Lower lobe of right lung (tissue), 2 donors: ENCODE measurements around the gene ZBTB46. TPM values are rescaled to one million over a fixed set of nuclear protein-coding genes. Genes with fewer than 3 reads are reported as not detected.
A peak's percentile ranks its signal among the peaks of the same experiment; 100 is the strongest.

ENCODE experiments used
- ATAC-seq, 2 donors: fragments of 200-7000 bp; cut with Tn5 transposase; one replicate each; pipeline ENCODE4 v1.9.1; 2020 to 2022; ENCODE audit warnings: mild to moderate bottlenecking in 2 of 2, moderate library complexity in 2 of 2
- DNase-seq: peaks from one replicate; pipeline ENCODE4 v3.0.0-alpha.2; 2020
- H3K27ac ChIP-seq: fragments of 200-600 bp; one replicate; pipeline ENCODE4 v1.8.0; 2022
- H3K27me3 ChIP-seq: fragments of 200-600 bp; one replicate; pipeline ENCODE4 v1.8.0; 2022; ENCODE audit warnings: low read depth
- H3K36me3 ChIP-seq: fragments of 200-600 bp; one replicate; pipeline ENCODE4 v1.8.0; 2022; ENCODE audit warnings: mild to moderate bottlenecking
- H3K4me1 ChIP-seq: fragments of 200-600 bp; one replicate; pipeline ENCODE4 v1.8.0; 2022
- H3K4me3 ChIP-seq: fragments of 200-600 bp; one replicate; pipeline ENCODE4 v1.8.0; 2022; ENCODE audit warnings: mild to moderate bottlenecking
- H3K9me3 ChIP-seq: fragments of 200-600 bp; one replicate; pipeline ENCODE4 v1.8.0; 2022
- intact Hi-C: fragments of 100-400 bp; cut with DNase I; formaldehyde crosslinking; loops from one replicate; pipeline ENCODE4 v1.11.0; 2022
- total RNA-seq: library from RNA; stranded (reverse); fragmentation: NEBNext Ultra II Directional; extraction: Animal tissue kit (Norgen Biotek cat#: 25700); gene quantifications from one replicate; pipeline ENCODE4 v1.2.1, GENCODE V29; 2021
- TF ChIP-seq, protein P1 (sequence below): fragments of 200-600 bp; IDR thresholded peaks from one replicate; pipeline ENCODE4 v1.8.0; 2022; ENCODE audit warnings: antibody characterized with exemption, mild to moderate bottlenecking
- donor health status: DM: no; HTN: yes; CAD: no; lungs with severe emphysema.

ZBTB46 gene
- total RNA-seq, 1 donor from 2014 or later, result 9.9 TPM

DNA sequence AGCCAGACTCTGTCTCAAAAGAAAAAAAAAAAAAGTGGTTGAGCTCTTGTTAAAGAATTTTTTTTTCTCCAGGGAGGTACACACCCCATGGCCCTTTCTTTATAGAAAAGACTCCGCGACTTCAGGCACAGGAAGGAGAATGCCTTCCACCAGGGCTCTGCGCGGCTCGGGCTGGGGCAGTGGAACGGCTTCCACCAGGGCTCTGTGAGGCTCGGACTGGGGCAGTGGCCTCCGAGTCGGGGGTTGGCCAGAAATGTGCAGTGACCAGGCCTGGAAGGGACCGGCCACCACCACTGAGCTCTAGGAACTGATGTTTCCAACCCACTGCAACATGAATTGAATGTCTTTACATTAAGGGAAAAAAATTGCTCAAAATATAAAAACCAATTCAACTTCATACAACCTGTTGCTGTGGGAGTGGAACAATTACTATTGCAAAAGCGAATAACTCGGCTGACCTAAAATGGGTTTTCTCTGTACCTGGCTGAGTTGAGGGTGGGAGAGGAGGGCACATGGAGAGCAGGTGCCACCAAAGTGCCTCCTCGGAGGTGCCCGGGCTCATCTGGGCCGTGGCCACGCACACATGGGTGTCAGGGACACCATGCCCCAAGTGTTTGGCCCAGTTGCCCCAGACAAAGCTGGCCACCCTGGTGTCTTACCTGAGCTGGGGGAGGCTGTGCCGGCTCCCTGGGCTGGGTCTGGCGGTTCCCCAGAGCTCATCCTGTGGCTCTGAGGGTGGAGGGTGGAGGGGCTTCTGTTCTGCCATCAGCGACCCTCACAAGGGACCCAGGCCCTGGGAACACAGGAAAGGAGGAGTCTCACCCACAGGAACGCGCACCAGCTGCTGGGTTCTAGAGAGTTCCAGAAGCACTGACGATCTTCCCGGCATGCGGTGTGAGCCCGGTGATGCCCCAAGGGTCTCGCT is 62.2 kb downstream of the ZBTB46 start:
- TF ChIP-seq, protein P1, sequence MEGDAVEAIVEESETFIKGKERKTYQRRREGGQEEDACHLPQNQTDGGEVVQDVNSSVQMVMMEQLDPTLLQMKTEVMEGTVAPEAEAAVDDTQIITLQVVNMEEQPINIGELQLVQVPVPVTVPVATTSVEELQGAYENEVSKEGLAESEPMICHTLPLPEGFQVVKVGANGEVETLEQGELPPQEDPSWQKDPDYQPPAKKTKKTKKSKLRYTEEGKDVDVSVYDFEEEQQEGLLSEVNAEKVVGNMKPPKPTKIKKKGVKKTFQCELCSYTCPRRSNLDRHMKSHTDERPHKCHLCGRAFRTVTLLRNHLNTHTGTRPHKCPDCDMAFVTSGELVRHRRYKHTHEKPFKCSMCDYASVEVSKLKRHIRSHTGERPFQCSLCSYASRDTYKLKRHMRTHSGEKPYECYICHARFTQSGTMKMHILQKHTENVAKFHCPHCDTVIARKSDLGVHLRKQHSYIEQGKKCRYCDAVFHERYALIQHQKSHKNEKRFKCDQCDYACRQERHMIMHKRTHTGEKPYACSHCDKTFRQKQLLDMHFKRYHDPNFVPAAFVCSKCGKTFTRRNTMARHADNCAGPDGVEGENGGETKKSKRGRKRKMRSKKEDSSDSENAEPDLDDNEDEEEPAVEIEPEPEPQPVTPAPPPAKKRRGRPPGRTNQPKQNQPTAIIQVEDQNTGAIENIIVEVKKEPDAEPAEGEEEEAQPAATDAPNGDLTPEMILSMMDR, result no peak

DNA sequence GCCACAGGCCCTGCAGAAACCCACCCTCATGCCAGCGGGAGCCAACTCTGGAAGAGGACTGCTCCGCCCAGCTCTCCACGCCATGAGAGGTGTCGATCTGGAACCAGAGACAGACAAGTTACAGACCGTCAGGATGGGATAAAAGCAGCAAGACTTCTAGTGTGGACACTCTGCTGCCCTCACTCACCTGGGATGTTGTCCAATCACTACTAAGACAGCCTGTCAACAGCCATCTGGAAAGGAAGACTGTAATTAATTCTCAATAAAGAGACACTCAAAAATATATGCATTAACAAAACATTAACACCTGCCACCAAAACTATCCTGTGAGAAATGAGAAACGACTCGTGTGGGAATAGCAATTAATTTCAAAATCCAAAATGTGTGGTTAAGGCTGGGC is 63.2 kb downstream of the ZBTB46 start:
- intact Hi-C loops, result no loop called here
- H3K9me3 ChIP-seq, result no peaks in the 10 kb centered on the region
- peaks cover 21% of the 10 kb centered on the region for H3K36me3 ChIP-seq
- H3K4me3 ChIP-seq, result no peak overlapping the region
- H3K27ac ChIP-seq, result no peak overlapping the region
- no peak for DNase-seq
- TF ChIP-seq, protein P1, result no peak
- H3K27me3 ChIP-seq, result no peaks in the 10 kb centered on the region
- H3K4me1 ChIP-seq, result peaks cover 3% of the 10 kb centered on the region
- ATAC-seq, result no peak

More for the DNA sequence above, 62.2 kb downstream of the ZBTB46 start:
- Histone ChIP-seq H3K4me3 (no peak overlapping the region), H3K4me1 (peaks cover 6% of the 10 kb centered on the region), H3K27ac (no peak overlapping the region), H3K36me3 (peaks cover 21% of the 10 kb centered on the region), H3K9me3 (no peaks in the 10 kb centered on the region), H3K27me3 (no peaks in the 10 kb centered on the region)
- no peak for ATAC-seq
- intact Hi-C loops, result no loop called here
- no peak for DNase-seq

DNA sequence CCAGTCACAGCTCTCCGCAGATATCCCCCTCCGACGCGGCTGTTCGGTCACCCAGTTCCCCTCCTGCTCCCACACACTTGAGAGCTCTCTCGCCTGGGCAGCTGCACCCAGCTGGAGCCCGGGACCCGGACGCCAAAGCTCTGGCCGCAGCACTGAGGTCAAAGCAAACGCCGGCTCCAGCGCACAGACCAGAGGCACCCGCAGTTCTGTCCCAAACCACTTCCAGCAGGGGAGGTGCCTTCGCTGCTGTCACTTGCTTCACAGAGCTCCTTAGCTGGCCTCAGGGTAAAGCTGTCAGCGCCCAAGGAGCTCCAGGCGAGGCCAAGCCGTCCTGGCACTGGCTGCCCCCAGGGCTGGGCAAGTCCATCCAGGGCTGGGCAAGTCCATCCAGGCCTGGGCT is 63.6 kb downstream of the ZBTB46 start:
- Histone ChIP-seq H3K4me1 (no peaks in the 10 kb centered on the region), H3K27ac (no peak overlapping the region), H3K4me3 (no peak overlapping the region), H3K9me3 (no peaks in the 10 kb centered on the region), H3K36me3 (peaks cover 21% of the 10 kb centered on the region), H3K27me3 (no peaks in the 10 kb centered on the region)
- intact Hi-C loops, result no loop called here
- TF ChIP-seq, protein P1, result no peak
- DNase-seq, result no peak
- peak; percentile 26 to 32 for ATAC-seq

DNA sequence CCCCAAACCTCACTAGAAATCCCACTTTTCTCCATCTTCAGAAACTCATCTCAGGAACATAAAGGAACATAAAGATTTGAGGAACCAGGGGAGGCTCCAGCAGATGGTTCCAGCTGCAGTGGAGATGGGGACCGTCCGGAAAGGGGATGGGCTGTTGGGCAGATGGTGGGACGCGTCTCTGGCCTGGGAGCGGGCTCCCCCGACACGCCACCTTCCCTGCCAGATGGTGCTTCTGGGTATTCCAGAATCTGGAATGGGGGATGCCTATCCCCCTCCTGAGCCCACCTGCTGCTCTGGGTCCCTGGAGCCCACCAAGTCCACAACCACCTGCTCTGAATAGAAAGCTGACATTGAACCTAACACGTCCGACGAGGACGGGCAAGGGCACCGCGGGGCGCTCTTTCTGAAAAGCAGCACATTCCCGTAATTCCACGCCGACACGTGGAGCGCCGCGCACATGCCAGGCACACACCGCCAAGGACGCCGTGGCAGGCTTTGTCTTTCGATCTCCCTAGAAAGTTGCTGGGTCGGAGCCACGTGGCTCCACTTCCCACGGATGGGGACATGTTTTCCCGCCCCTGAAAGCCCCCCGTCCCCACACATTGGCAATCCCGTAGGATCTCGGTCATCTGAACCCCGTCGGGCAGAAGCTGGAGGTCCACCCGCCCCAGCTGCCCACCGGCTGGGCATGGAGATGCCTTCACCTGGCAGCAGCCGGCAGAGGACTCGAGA is 64.2 kb downstream of the ZBTB46 start:
- Histone ChIP-seq H3K4me1 (no peaks in the 10 kb centered on the region), H3K27me3 (no peaks in the 10 kb centered on the region), H3K4me3 (no peak overlapping the region), H3K36me3 (peaks cover 21% of the 10 kb centered on the region), H3K27ac (no peak overlapping the region), H3K9me3 (no peaks in the 10 kb centered on the region)
- intact Hi-C loops, result no loop called here
- TF ChIP-seq, protein P1, result no peak
- ATAC-seq (no peak), DNase-seq (no peak)

DNA sequence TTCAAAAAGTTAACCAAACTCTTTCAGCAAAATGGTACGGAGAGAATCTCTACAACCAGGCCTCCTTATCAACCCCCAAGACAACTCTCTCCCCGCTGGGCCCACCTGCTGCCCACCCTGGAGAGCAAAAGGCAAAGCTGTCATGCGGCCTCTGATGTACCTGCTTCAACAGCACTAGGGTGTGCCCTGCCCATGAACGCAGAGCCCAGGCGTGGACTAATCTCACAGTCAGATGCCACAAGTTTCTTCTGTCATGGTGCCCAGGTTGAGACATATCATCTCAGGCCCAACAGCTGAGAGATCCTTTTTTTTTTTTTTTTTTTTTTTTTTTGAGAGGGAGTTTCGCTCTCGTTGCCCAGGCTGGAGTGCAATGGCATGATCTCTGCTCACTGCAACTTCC is 65.2 kb downstream of the ZBTB46 start:
- intact Hi-C loops, result no loop called here
- ATAC-seq, result no peak
- H3K27me3 ChIP-seq, result no peaks in the 10 kb centered on the region
- no peaks in the 10 kb centered on the region for H3K4me1 ChIP-seq
- H3K36me3 ChIP-seq, result peaks cover 21% of the 10 kb centered on the region
- DNase-seq, result no peak
- no peak overlapping the region for H3K4me3 ChIP-seq
- TF ChIP-seq, protein P1, result no peak
- no peak overlapping the region for H3K27ac ChIP-seq
- H3K9me3 ChIP-seq, result no peaks in the 10 kb centered on the region
